ENCODE results near the gene ZNF281.

ZNF281 gene

DNA sequence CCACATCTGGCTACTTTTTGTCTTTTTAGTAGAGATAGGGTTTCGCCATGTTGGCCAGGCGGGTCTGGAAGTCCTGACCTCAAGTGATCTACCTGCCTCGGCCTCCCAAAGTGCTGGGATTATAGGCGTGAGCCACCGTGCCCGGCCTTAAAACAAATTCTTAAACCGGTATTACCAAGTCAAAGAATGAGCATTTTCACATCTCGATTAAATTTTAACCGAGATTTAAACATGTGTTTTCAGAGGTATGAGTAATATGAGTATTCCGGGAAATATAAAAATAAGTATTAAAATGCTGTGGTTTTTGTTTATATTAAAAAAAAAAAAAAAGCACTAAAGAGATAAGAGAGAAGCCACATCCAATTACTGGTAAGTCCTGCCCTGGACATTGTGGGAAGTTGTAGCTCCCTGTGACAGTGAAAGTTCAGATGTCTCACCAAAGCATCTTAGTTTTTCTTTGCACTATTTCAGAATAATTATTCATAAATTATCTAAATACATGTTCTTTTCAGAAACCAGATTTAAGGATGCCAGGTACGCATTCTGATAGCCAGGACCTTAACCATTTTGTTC, 24.9 kb downstream of the ZNF281 start:
- no CpG with 5 or more reads among the region's 11 CpGs for WGBS, 2 donors (ENCODE audit: extremely low coverage in 2 of 2, insufficient read length in 2 of 2, insufficient replicate concordance in 1 of 2)

DNA sequence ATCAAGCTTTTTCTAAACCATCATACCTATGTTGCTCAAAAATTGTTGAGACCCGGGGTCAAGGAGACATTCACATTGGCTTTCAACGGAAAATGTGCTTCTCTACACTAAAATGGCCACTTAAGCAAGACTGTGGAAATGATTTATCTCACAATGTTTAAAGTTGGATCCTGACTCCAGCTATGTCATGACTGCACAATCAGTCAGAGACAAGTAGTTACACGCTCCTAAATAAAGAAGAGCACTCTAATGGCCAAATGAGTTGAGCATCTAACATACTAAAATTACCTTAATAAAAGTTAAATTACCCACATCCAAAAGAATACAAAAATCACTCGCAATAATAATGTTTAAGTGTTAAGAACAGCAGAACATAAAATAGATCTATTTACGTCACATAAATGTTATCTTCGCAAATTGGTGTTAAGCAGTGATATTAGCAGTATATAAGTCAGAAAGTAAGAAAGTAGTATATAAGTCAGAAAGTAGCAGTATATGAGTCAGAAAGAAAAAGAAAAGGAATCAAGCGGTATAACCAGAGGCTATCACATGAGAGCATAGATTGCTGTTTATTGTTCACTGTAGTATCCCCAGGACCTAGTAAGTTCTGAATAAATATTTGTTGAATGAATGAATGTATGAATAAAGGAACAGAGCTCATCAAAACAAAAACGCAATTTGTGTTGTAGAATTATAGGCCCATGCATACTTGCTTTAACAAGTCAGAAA, 28.4 kb downstream of the ZNF281 start:
- no peaks in the 10 kb centered on the region for H3K36me3 ChIP-seq (replicated peaks in 1 of 2; ENCODE audit: control insufficient read depth in 2 of 2, insufficient read depth in 2 of 2, low read length in 2 of 2)

More for the DNA sequence above, 24.9 kb downstream of the ZNF281 start:
- Histone ChIP-seq H3K18ac (ENCODE audit: low read length) (no peak overlapping the region), H2BK15ac (ENCODE audit: low read length) (no peak overlapping the region), H3K4me2 (ENCODE audit: insufficient read depth, low read length, poor library complexity, severe bottlenecking) (no peak overlapping the region), H3K9me3 (replicated peaks in 1 of 2; ENCODE audit: control insufficient read depth in 2 of 2, insufficient read depth in 1 of 2, low read depth in 1 of 2, low read length in 2 of 2) (no peaks in the 10 kb centered on the region), H3K4me1 (ENCODE audit: control insufficient read depth in 2 of 2, insufficient read depth in 1 of 2, low read depth in 1 of 2, low read length in 2 of 2) (no peaks in the 10 kb centered on the region), H3K4me3 (ENCODE audit: low read length in 2 of 2) (no peak overlapping the region), H2BK12ac (ENCODE audit: low read length) (no peak overlapping the region), H3K23ac (ENCODE audit: low read depth, low read length, poor library complexity) (no peak overlapping the region), H2AK5ac (ENCODE audit: low read depth, low read length) (no peak overlapping the region), H3K9ac (ENCODE audit: low read depth, low read length, poor library complexity) (no peak overlapping the region), H3K79me1 (ENCODE audit: low read depth, low read length) (no peaks in the 10 kb centered on the region), H4K8ac (ENCODE audit: low read depth, low read length) (no peak overlapping the region), H2BK5ac (ENCODE audit: low read length) (no peak overlapping the region), H3K36me3 (replicated peaks in 1 of 2; ENCODE audit: control insufficient read depth in 2 of 2, insufficient read depth in 2 of 2, low read length in 2 of 2) (no peaks in the 10 kb centered on the region), H3K27ac (replicated peaks; ENCODE audit: low read length) (no peak overlapping the region), H3K14ac (ENCODE audit: low read length) (no peak overlapping the region), H2AFZ (ENCODE audit: low read length) (no peak overlapping the region), H3K27me3 (ENCODE audit: control insufficient read depth in 3 of 3, insufficient read depth in 3 of 3, low read depth in 1 of 3, low read length in 3 of 3) (no peaks in the 10 kb centered on the region), H3K4ac (ENCODE audit: low read length) (no peak overlapping the region), H2BK120ac (ENCODE audit: low read depth, low read length) (no peak overlapping the region), H4K91ac (ENCODE audit: low read depth, low read length, poor library complexity) (no peak overlapping the region)
- no peak for DNase-seq (ENCODE audit: low spot score)

DNA sequence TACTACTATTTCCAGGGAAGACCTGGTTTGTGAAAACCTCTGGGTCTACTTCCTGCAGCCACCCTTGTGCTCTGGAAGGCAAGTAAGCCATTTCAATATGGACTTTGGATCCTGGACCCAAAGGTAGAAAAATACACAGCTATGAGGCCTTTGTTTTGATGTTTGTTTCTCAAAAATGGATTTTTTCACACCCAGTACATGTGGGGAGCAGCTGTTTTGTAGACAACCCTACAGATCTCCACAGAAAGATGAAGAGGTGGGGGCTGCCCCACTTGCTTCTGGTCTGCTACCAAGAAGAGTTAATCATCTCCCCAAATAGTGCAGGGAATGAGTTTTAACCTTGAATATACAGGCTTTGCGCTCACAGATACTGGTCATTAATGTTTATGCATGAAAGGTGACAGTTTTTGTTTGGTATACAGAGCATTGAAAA, 29.2 kb downstream of the ZNF281 start:
- no peaks in the 10 kb centered on the region for H3K4me1 ChIP-seq (ENCODE audit: control insufficient read depth in 2 of 2, insufficient read depth in 1 of 2, low read depth in 1 of 2, low read length in 2 of 2)
- no peak overlapping the region for H3K23ac ChIP-seq (ENCODE audit: low read depth, low read length, poor library complexity)
- no peak for DNase-seq (ENCODE audit: low spot score)
- no CpG with 5 or more reads among the region's 1 CpG for WGBS, 2 donors (ENCODE audit: extremely low coverage in 2 of 2, insufficient read length in 2 of 2, insufficient replicate concordance in 1 of 2)
- H3K27me3 ChIP-seq (ENCODE audit: control insufficient read depth in 3 of 3, insufficient read depth in 3 of 3, low read depth in 1 of 3, low read length in 3 of 3): no peaks in the 10 kb centered on the region
- H2BK12ac ChIP-seq (ENCODE audit: low read length): no peak overlapping the region
- no peak overlapping the region for H2AFZ ChIP-seq (ENCODE audit: low read length)
- H2BK15ac ChIP-seq (ENCODE audit: low read length): no peak overlapping the region
- no peak overlapping the region for H4K8ac ChIP-seq (ENCODE audit: low read depth, low read length)
- no peaks in the 10 kb centered on the region for H3K9me3 ChIP-seq (replicated peaks in 1 of 2; ENCODE audit: control insufficient read depth in 2 of 2, insufficient read depth in 1 of 2, low read depth in 1 of 2, low read length in 2 of 2)
- no peak overlapping the region for H3K18ac ChIP-seq (ENCODE audit: low read length)
- H3K36me3 ChIP-seq (replicated peaks in 1 of 2; ENCODE audit: control insufficient read depth in 2 of 2, insufficient read depth in 2 of 2, low read length in 2 of 2): no peaks in the 10 kb centered on the region
- H3K4me2 ChIP-seq (ENCODE audit: insufficient read depth, low read length, poor library complexity, severe bottlenecking): no peak overlapping the region
- no peak overlapping the region for H3K14ac ChIP-seq (ENCODE audit: low read length)
- no peaks in the 10 kb centered on the region for H3K79me1 ChIP-seq (ENCODE audit: low read depth, low read length)
- no peak overlapping the region for H2AK5ac ChIP-seq (ENCODE audit: low read depth, low read length)
- no peak overlapping the region for H2BK5ac ChIP-seq (ENCODE audit: low read length)
- no peak overlapping the region for H2BK120ac ChIP-seq (ENCODE audit: low read depth, low read length)
- H3K4me3 ChIP-seq (ENCODE audit: low read length in 2 of 2): no peak overlapping the region
- no peak overlapping the region for H3K27ac ChIP-seq (replicated peaks; ENCODE audit: low read length)
- no peak overlapping the region for H3K4ac ChIP-seq (ENCODE audit: low read length)
- no peak overlapping the region for H4K91ac ChIP-seq (ENCODE audit: low read depth, low read length, poor library complexity)
- H3K9ac ChIP-seq (ENCODE audit: low read depth, low read length, poor library complexity): no peak overlapping the region

More for the DNA sequence above, 28.4 kb downstream of the ZNF281 start:
- H2AK5ac ChIP-seq (ENCODE audit: low read depth, low read length): no peak overlapping the region
- H2BK120ac ChIP-seq (ENCODE audit: low read depth, low read length): no peak overlapping the region
- no peak overlapping the region for H3K14ac ChIP-seq (ENCODE audit: low read length)
- H2BK12ac ChIP-seq (ENCODE audit: low read length): no peak overlapping the region
- no peak overlapping the region for H3K18ac ChIP-seq (ENCODE audit: low read length)
- no peak overlapping the region for H3K23ac ChIP-seq (ENCODE audit: low read depth, low read length, poor library complexity)
- H2BK15ac ChIP-seq (ENCODE audit: low read length): no peak overlapping the region
- H2AFZ ChIP-seq (ENCODE audit: low read length): no peak overlapping the region
- H3K4me3 ChIP-seq (ENCODE audit: low read length in 2 of 2): no peak overlapping the region
- H3K79me1 ChIP-seq (ENCODE audit: low read depth, low read length): no peaks in the 10 kb centered on the region
- H3K27ac ChIP-seq (replicated peaks; ENCODE audit: low read length): no peak overlapping the region
- no peaks in the 10 kb centered on the region for H3K4me1 ChIP-seq (ENCODE audit: control insufficient read depth in 2 of 2, insufficient read depth in 1 of 2, low read depth in 1 of 2, low read length in 2 of 2)
- H4K91ac ChIP-seq (ENCODE audit: low read depth, low read length, poor library complexity): no peak overlapping the region
- no peak overlapping the region for H4K8ac ChIP-seq (ENCODE audit: low read depth, low read length)
- H3K4me2 ChIP-seq (ENCODE audit: insufficient read depth, low read length, poor library complexity, severe bottlenecking): no peak overlapping the region
- no peak overlapping the region for H3K9ac ChIP-seq (ENCODE audit: low read depth, low read length, poor library complexity)
- DNase-seq (ENCODE audit: low spot score): no peak
- no peak overlapping the region for H3K4ac ChIP-seq (ENCODE audit: low read length)
- H3K27me3 ChIP-seq (ENCODE audit: control insufficient read depth in 3 of 3, insufficient read depth in 3 of 3, low read depth in 1 of 3, low read length in 3 of 3): no peaks in the 10 kb centered on the region
- WGBS, 2 donors (ENCODE audit: extremely low coverage in 2 of 2, insufficient read length in 2 of 2, insufficient replicate concordance in 1 of 2): 100% methylated on average over 1 of the region's 8 CpGs; no CpG with 5 or more reads in 1 of the 2 donors
- no peak overlapping the region for H2BK5ac ChIP-seq (ENCODE audit: low read length)
- H3K9me3 ChIP-seq (replicated peaks in 1 of 2; ENCODE audit: control insufficient read depth in 2 of 2, insufficient read depth in 1 of 2, low read depth in 1 of 2, low read length in 2 of 2): no peaks in the 10 kb centered on the region

DNA sequence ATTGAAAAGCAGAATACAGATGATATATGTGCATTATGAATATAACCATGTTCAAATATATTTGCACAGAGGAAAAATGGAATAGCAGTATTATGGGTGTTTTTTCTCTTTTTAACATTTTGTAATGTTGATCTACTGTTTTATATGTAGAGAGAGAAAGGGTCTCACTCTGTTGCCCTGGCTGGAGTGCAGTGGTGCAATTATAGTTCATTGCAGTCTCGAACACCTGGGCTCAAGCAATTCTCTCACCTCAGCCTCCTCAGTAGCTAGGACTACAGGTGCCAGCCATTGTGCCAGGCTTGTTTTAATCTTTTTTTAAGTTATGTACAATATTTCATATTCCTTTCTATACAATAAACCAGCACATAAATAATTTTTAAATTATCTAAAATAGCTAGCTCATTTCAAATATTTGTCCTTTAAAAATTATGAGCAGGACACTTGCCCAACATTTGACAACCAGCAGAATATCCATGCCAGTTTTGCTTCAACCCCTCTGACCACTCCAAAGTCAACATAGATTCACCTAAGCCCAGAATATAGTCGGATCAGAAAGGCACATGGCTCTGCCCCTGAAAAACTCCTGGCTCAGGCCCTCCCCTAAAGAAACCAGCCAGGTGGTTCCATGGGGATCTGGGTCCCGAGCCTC, 29.8 kb downstream of the ZNF281 start:
- WGBS, 2 donors (ENCODE audit: extremely low coverage in 2 of 2, insufficient read length in 2 of 2, insufficient replicate concordance in 1 of 2): no CpG with 5 or more reads among the region's 3 CpGs
- no peak overlapping the region for H4K91ac ChIP-seq (ENCODE audit: low read depth, low read length, poor library complexity)
- no peak overlapping the region for H2BK5ac ChIP-seq (ENCODE audit: low read length)
- H3K4me3 ChIP-seq (ENCODE audit: low read length in 2 of 2): no peak overlapping the region
- no peak overlapping the region for H2BK120ac ChIP-seq (ENCODE audit: low read depth, low read length)
- no peaks in the 10 kb centered on the region for H3K79me1 ChIP-seq (ENCODE audit: low read depth, low read length)
- H3K4me1 ChIP-seq (ENCODE audit: control insufficient read depth in 2 of 2, insufficient read depth in 1 of 2, low read depth in 1 of 2, low read length in 2 of 2): peaks cover 0 to 1% of the 10 kb centered on the region in 2 donors
- H3K9me3 ChIP-seq (replicated peaks in 1 of 2; ENCODE audit: control insufficient read depth in 2 of 2, insufficient read depth in 1 of 2, low read depth in 1 of 2, low read length in 2 of 2): no peaks in the 10 kb centered on the region
- H3K4me2 ChIP-seq (ENCODE audit: insufficient read depth, low read length, poor library complexity, severe bottlenecking): no peak overlapping the region
- H3K27ac ChIP-seq (replicated peaks; ENCODE audit: low read length): no peak overlapping the region
- no peak overlapping the region for H3K9ac ChIP-seq (ENCODE audit: low read depth, low read length, poor library complexity)
- no peak overlapping the region for H3K14ac ChIP-seq (ENCODE audit: low read length)
- no peak overlapping the region for H2BK15ac ChIP-seq (ENCODE audit: low read length)
- H2AK5ac ChIP-seq (ENCODE audit: low read depth, low read length): no peak overlapping the region
- no peak overlapping the region for H3K23ac ChIP-seq (ENCODE audit: low read depth, low read length, poor library complexity)
- DNase-seq (ENCODE audit: low spot score): no peak
- no peak overlapping the region for H2AFZ ChIP-seq (ENCODE audit: low read length)
- no peak overlapping the region for H3K4ac ChIP-seq (ENCODE audit: low read length)
- no peak overlapping the region for H4K8ac ChIP-seq (ENCODE audit: low read depth, low read length)
- H3K18ac ChIP-seq (ENCODE audit: low read length): no peak overlapping the region
- no peaks in the 10 kb centered on the region for H3K27me3 ChIP-seq (ENCODE audit: control insufficient read depth in 3 of 3, insufficient read depth in 3 of 3, low read depth in 1 of 3, low read length in 3 of 3)
- no peak overlapping the region for H2BK12ac ChIP-seq (ENCODE audit: low read length)
- no peaks in the 10 kb centered on the region for H3K36me3 ChIP-seq (replicated peaks in 1 of 2; ENCODE audit: control insufficient read depth in 2 of 2, insufficient read depth in 2 of 2, low read length in 2 of 2)

All from neuronal stem cell (in vitro differentiated cells).